B cell (primary cell): ENCODE data around the gene BMP3. TPM values are rescaled to one million over a fixed set of nuclear protein-coding genes. Genes with fewer than 3 reads are reported as not detected.

Source experiments
- ATAC-seq: fragments of 200-7000 bp; cut with Tn5 transposase; one replicate; pipeline ENCODE4 v1.10.0; 2021; ENCODE audit warnings: low read depth, mild to moderate bottlenecking, moderate number of reproducible peaks, moderate library complexity
- CTCF ChIA-PET: fragments of 350-600 bp; sonication (Branson Sonifier 250); formaldehyde crosslinking; loops from one replicate; lab custom pipeline; 2021; ENCODE audit warnings: antibody characterized with exemption, inconsistent platforms; lab: Charles Lee
- POLR2A ChIA-PET: fragments of 350-600 bp; sonication (Branson Sonifier 250); formaldehyde crosslinking; loops from one replicate; lab custom pipeline; 2021; ENCODE audit warnings: antibody characterized with exemption; lab: Charles Lee
- DNase-seq: peaks from one replicate; pipeline ENCODE4 v3.0.0; 2013
- H2AFZ ChIP-seq: 2 replicates; pipeline ENCODE4 v1.6.1; 2012; ENCODE audit warnings: mild to moderate bottlenecking, low read depth, low read length; ENCODE audit not compliant: insufficient read depth, poor library complexity, severe bottlenecking
- H3K27ac ChIP-seq, 2 donors: 1 replicate in 1 of 2; 2 replicates in 1 of 2; pipeline ENCODE4 v1.5.1; 2012 to 2013; ENCODE audit warnings: low read length in 2 of 2, mild to moderate bottlenecking in 2 of 2, moderate library complexity in 1 of 2
- H3K27me3 ChIP-seq, 4 experiments: fragments of 200-600 bp in 1 of 4; sonication (generic) in 1 of 4; replicated peaks in 1 of 4; 1 replicate in 2 of 4; 2 replicates in 2 of 4; pipeline versions ENCODE4 v1.6.1 to v1.7.0; 2013 to 2016; ENCODE audit warnings: low read length in 3 of 4, mild to moderate bottlenecking in 2 of 4, mixed read lengths in 1 of 4, moderate library complexity in 1 of 4; ENCODE audit not compliant: insufficient read depth in 4 of 4, control insufficient read depth in 3 of 4; ENCODE audit errors: control extremely low read depth in 1 of 4
- H3K36me3 ChIP-seq, 2 experiments: replicated peaks in 1 of 2; 1 replicate in 1 of 2; 2 replicates in 1 of 2; pipeline versions ENCODE4 v1.6.1 to v1.7.1; 2013; ENCODE audit warnings: low read length in 1 of 2; ENCODE audit not compliant: insufficient read depth in 2 of 2, control insufficient read depth in 1 of 2; ENCODE audit errors: control extremely low read depth in 1 of 2, extremely low read depth in 1 of 2
- H3K4me1 ChIP-seq, 2 donors: fragments of 200-600 bp in 1 of 2; sonication (generic) in 1 of 2; 1 replicate in 1 of 2; 2 replicates in 1 of 2; pipeline versions ENCODE4 v1.5.1 to v1.6.1; 2013 to 2017; ENCODE audit warnings: low read length in 2 of 2; ENCODE audit not compliant: control insufficient read depth in 2 of 2, insufficient read depth in 2 of 2
- H3K4me2 ChIP-seq: replicated peaks from 2 replicates; pipeline ENCODE3; 2012; ENCODE audit warnings: mild to moderate bottlenecking, low read depth, low read length; ENCODE audit not compliant: poor library complexity, severe bottlenecking
- H3K4me3 ChIP-seq, 5 experiments: fragments of 200-600 bp in 1 of 5; sonication (generic) in 1 of 5; 1 replicate in 3 of 5; 2 replicates in 2 of 5; pipeline versions ENCODE4 v1.5.1 to v1.7.0; 2011 to 2016; ENCODE audit warnings: low read length in 4 of 5, mild to moderate bottlenecking in 4 of 5, low read depth in 2 of 5, control low read depth in 1 of 5, moderate library complexity in 1 of 5; ENCODE audit not compliant: insufficient read depth in 1 of 5; ENCODE audit errors: control extremely low read depth in 1 of 5, extremely low read depth in 1 of 5
- H3K79me2 ChIP-seq: fragments of 200-600 bp; sonication (generic); one replicate; pipeline ENCODE4 v1.6.0; 2016; ENCODE audit warnings: low read length; ENCODE audit not compliant: control insufficient read depth, insufficient read depth
- H3K9ac ChIP-seq: fragments of 200-600 bp; sonication (generic); 2 replicates; pipeline ENCODE4 v1.6.1; 2017; ENCODE audit warnings: mild to moderate bottlenecking, low read length, moderate library complexity
- H3K9me3 ChIP-seq, 3 donors: one replicate each; pipeline versions ENCODE4 v1.6.1 to v1.7.1; 2013; ENCODE audit warnings: low read length in 2 of 3; ENCODE audit not compliant: control insufficient read depth in 2 of 3, insufficient read depth in 1 of 3; ENCODE audit errors: control extremely low read depth in 1 of 3
- H4K20me1 ChIP-seq: 2 replicates; pipeline ENCODE4 v1.6.0; 2012; ENCODE audit warnings: mild to moderate bottlenecking, low read length; ENCODE audit not compliant: insufficient read depth, control insufficient read depth, poor library complexity, severe bottlenecking
- H3K27ac Mint-ChIP-seq: one replicate; pipeline ENCODE4 v1.8.0; 2021; ENCODE audit warnings: mixed read lengths
- H3K27me3 Mint-ChIP-seq: one replicate; pipeline ENCODE4 v1.8.0; 2021; ENCODE audit warnings: mixed read lengths
- H3K4me1 Mint-ChIP-seq: one replicate; pipeline ENCODE4 v1.8.0; 2021; ENCODE audit warnings: mixed read lengths
- H3K4me3 Mint-ChIP-seq: one replicate; pipeline ENCODE4 v1.8.0; 2021; ENCODE audit warnings: mixed read lengths
- H3K9me3 Mint-ChIP-seq: one replicate; pipeline ENCODE4 v1.8.0; 2022; ENCODE audit warnings: mixed read lengths; ENCODE audit not compliant: insufficient read depth
- CTCF ChIP-seq: fragments of 200-600 bp; IDR thresholded peaks from one replicate; pipeline ENCODE4 v1.8.0; 2022; ENCODE audit warnings: antibody characterized with exemption, mild to moderate bottlenecking
- EZH2 ChIP-seq: IDR thresholded peaks from 2 replicates; pipeline ENCODE4 v1.6.1; 2012; ENCODE audit warnings: borderline replicate concordance, low read depth, mild to moderate bottlenecking, moderate library complexity, low read length; ENCODE audit not compliant: insufficient read depth, poor library complexity, severe bottlenecking
- WGBS: methylation state at CpG from one replicate; pipeline ENCODE4 v1.1.5; 2013; ENCODE audit warnings: missing lambda C conversion rate; ENCODE audit not compliant: insufficient coverage; 5-methylcytosine and 5-hydroxymethylcytosine counted together
- intact Hi-C: fragments of 100-400 bp; cut with micrococcal nuclease; formaldehyde crosslinking; loops from one replicate; pipeline ENCODE4 v1.10.0; 2022
- polyA plus RNA-seq: library from polyadenylated mRNA; depleted of rRNA; stranded (reverse); fragments of >200 nt; gene quantifications from 2 replicates; pipeline ENCODE4 v1.2.3, GENCODE V29; 2012
- total RNA-seq, 2 donors: library from RNA; stranded (reverse); fragments of 120-200 nt in 1 of 2; gene quantifications; 1 replicate in 1 of 2; 2 replicates in 1 of 2; pipeline versions ENCODE4 v1.2.3 to v1.2.4, GENCODE V29; 2013 to 2022

Gene BMP3
- total and polyA plus RNA-seq, 2 donors (not counting 1 experiment from before 2014, with no cell fraction given), result 0.49 to 0.57 TPM

DNA sequence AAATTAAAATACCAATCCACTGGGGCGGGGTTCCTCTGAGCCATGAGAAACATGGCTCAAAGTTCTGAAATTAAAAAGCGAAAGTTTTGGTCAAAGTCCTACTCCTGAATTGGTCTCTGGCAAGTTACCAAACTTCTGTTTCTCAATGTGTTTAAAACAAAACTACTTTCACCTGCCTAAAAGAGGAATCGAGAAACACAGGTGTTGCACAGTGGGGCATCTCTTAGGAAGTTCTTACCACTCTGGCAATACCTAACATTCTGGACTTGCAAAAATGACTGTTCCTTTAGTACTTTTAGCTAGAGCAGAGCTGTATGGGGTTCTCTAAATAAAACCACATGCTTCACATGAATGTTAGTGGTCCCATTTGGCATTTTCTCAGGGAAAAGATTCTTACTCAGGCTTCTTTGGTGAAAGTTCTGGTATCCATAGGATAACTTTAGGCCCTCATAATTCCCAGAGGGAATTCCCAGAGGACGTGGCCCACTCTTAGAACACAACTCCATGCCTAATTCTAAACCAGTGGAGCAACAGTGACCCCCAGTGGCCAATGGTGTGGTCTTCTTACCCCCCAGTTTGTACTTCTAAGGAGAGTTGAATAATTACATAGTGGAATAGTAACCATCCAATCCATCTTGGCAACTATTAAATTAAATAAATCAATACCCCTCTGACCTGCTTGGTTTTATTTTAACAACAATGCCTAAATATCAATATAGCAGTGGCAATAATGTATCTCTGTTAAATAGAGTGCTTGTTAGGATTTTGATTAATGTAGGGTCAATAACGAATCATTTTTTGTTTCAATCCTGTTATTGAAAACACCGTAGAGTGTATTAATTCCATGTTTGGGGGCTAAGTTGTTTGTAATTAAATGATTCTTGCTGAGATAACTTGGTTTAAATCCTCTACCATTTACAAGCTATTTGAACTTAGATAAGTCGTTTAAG, 21.9 kb downstream of the BMP3 start:
- no peak for TF ChIP-seq EZH2
- peak; percentile 90 for TF ChIP-seq CTCF
- CTCF ChIA-PET, result interaction anchor here (0.6 to 9.3 kb wide), 18 partner anchors 9 to 832 kb away, joined by 3 to 82 read pairs (median 5); no protein-coding TSS in a partner anchor
- peaks cover 5% of the 10 kb centered on the region for H3K27me3 Mint-ChIP-seq
- H3K4me3 Mint-ChIP-seq, result no peak overlapping the region
- Histone ChIP-seq H3K9me3 (no peaks in the 10 kb centered on the region), H3K4me3 (no peak overlapping the region), H4K20me1 (no peaks in the 10 kb centered on the region), H3K79me2 (no peaks in the 10 kb centered on the region), H2AFZ (no peak overlapping the region), H3K4me2 (peak overlapping the region; percentile 34), H3K27me3 (no peaks in the 10 kb centered on the region), H3K27ac (peak overlapping the region; percentile 26 to 36), H3K36me3 (no peaks in the 10 kb centered on the region), H3K4me1 (peaks cover 8 to 14% of the 10 kb centered on the region in 2 donors), H3K9ac (peak overlapping the region; percentile 17)
- 16% methylated on average over 2 of the region's 7 CpGs for WGBS
- H3K27ac Mint-ChIP-seq, result peak overlapping the region; percentile 43
- intact Hi-C loops, result loop anchor here (1.0 to 5.0 kb wide), 3 partner anchors 60 to 691 kb away; no protein-coding TSS in a partner anchor
- H3K4me1 Mint-ChIP-seq, result peaks cover 12% of the 10 kb centered on the region
- no peaks in the 10 kb centered on the region for H3K9me3 Mint-ChIP-seq
- POLR2A ChIA-PET, result no interaction called here
- DNase-seq (peak; percentile 72), ATAC-seq (peak; percentile 79)

DNA sequence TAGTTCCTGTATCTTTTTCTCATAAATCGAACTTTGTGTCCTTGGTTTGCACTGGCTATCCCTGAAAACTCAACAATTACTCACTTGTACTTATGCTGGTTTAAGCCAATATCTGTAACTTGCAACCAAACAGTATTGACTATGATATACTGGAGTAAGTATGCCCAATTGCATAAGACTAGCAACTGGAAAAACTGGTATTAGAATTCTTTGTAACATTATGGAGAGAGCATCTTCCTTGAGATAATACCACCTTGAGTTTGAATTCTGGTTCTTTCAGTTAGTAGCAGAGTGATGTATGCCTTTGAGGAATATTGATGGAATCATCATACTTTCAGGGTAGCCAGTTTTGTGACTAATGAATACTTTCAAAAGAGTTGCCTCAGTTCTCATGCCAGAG, 28.1 kb downstream of the BMP3 start:
- Mint-ChIP-seq H3K4me3 (no peak overlapping the region), H3K4me1 (peaks cover 6% of the 10 kb centered on the region), H3K9me3 (no peaks in the 10 kb centered on the region), H3K27ac (no peak overlapping the region), H3K27me3 (peaks cover 7% of the 10 kb centered on the region)
- Histone ChIP-seq H3K9me3 (no peaks in the 10 kb centered on the region), H3K36me3 (no peaks in the 10 kb centered on the region), H4K20me1 (no peaks in the 10 kb centered on the region), H3K79me2 (no peaks in the 10 kb centered on the region), H3K27me3 (no peaks in the 10 kb centered on the region), H3K9ac (no peak overlapping the region), H3K27ac (no peak overlapping the region), H3K4me2 (no peak overlapping the region), H3K4me1 (peaks cover 0 to 3% of the 10 kb centered on the region in 2 donors), H3K4me3 (no peak overlapping the region), H2AFZ (no peak overlapping the region)
- intact Hi-C loops, result no loop called here
- WGBS, result 80% methylated on average over 1 of the region's 1 CpG
- ATAC-seq (no peak), DNase-seq (no peak)
- TF ChIP-seq CTCF, result no peak
- TF ChIP-seq EZH2, result no peak
- ChIA-PET CTCF (interaction anchor here (1.0 kb wide), 1 partner anchor 13 kb away, joined by 3 read pairs; no protein-coding TSS in a partner anchor), POLR2A (no interaction called here)
